Glomerular visceral epithelial cell (primary cell): Measurements from ENCODE around the gene KBTBD8.

Experiments
- DNase-seq: peaks from one replicate; pipeline ENCODE4 v3.0.0-alpha.2; 2016; ENCODE audit errors: extremely low spot score

The KBTBD8 gene

GRCh38 chr3:66997560-66998112 lies 471 bp upstream of the KBTBD8 start:
- no peak for DNase-seq

GRCh38 chr3:66998904-66999235 lies 763 bp downstream of the KBTBD8 start:
- no peak for DNase-seq

- peak; percentile 6 for DNase-seq
These were observed 1.9 kb downstream of the KBTBD8 start for GRCh38 chr3:67000009-67000408.

- no peak for DNase-seq
These were observed 3.2 kb downstream of the KBTBD8 start for GRCh38 chr3:67001086-67001861.

GRCh38 chr3:67005974-67006373 lies 7.9 kb downstream of the KBTBD8 start:
- no peak for DNase-seq

- no peak for DNase-seq
These were observed 8.4 kb downstream of the KBTBD8 start for GRCh38 chr3:67006460-67006859.

- no peak for DNase-seq
These were observed 10.3 kb downstream of the KBTBD8 start for GRCh38 chr3:67008388-67008787.

GRCh38 chr3:67009716-67010115 lies 11.6 kb downstream of the KBTBD8 start:
- DNase-seq, result no peak

GRCh38 chr3:67011414-67012131 lies 13.5 kb downstream of the KBTBD8 start:
- no peak for DNase-seq

GRCh38 chr3:67012564-67012963 lies 14.5 kb downstream of the KBTBD8 start:
- DNase-seq, result no peak

- DNase-seq, result no peak
These were observed 17.8 kb downstream of the KBTBD8 start for GRCh38 chr3:67015702-67016484.

GRCh38 chr3:67016522-67017080 lies 18.5 kb downstream of the KBTBD8 start:
- no peak for DNase-seq

GRCh38 chr3:67017211-67017610 lies 19.1 kb downstream of the KBTBD8 start:
- no peak for DNase-seq

- peak; percentile 3 for DNase-seq
These were observed 20.1 kb downstream of the KBTBD8 start for GRCh38 chr3:67018105-67018788.

GRCh38 chr3:67018789-67019526 lies 20.9 kb downstream of the KBTBD8 start:
- DNase-seq, result peak; percentile 8

- DNase-seq, result no peak
These were observed 30.1 kb downstream of the KBTBD8 start for GRCh38 chr3:67028001-67028784.

GRCh38 chr3:67030785-67031740 lies 33.0 kb downstream of the KBTBD8 start:
- DNase-seq, result no peak

- no peak for DNase-seq
These were observed 33.9 kb downstream of the KBTBD8 start for GRCh38 chr3:67031986-67032385.

GRCh38 chr3:67033079-67033478 lies 35.0 kb downstream of the KBTBD8 start:
- no peak for DNase-seq
